GM21526 (cell line): ENCODE measurements around the gene STK33.
"Not testable (repeated sequence)": the region's sequence is repeated elsewhere in the genome, so short reads cannot be mapped to it uniquely, and the experiment has no call there.

Source experiments
- ATAC-seq: cut with Tn5 transposase; IDR thresholded peaks from one replicate; pipeline ENCODE4 v1.9.1; 2021; ENCODE audit warnings: moderate library complexity; ENCODE audit not compliant: unreplicated experiment, low FRiP score

STK33 gene

GRCh38 chr11:8545698-8546366, 48.2 kb downstream of the STK33 start:
- ATAC-seq, result no peak

DNA sequence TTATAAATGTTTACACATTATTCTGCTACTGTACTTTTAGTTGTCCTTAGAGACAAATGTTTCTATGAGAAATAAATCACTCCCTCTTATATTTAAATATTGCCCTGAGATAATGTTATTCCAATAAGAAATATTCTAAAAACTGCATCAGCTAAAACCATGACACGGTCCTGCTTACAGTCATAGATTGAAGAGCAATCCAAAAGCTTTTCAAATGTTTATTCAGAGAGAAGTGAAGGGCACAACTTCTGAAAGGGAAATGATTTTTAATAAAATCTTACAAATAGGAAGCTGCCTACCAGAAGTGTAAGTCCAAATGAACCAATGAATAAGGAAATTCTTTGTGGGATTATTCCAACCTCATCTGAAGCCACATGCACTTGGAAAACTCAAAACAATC, 49.2 kb downstream of the STK33 start:
- no peak for ATAC-seq

DNA sequence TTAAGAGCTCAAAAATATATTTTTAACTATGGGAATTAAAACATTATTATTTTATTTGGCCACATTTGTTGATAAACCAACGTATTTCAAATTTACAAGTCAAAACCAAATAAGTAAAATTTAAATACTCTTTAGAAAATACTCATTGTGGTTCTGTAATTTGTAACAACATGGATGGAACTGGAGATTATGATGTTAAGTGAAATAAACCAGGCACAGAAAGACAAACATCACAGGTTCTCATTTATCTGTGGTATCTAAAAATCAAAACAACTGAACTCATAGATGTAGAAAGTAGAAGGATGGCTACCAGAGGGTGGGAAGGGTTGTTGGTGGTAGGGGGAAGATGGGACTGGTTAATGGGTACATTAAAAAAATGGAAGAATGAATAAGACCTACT, 50.8 kb downstream of the STK33 start:
- no peak for ATAC-seq

DNA sequence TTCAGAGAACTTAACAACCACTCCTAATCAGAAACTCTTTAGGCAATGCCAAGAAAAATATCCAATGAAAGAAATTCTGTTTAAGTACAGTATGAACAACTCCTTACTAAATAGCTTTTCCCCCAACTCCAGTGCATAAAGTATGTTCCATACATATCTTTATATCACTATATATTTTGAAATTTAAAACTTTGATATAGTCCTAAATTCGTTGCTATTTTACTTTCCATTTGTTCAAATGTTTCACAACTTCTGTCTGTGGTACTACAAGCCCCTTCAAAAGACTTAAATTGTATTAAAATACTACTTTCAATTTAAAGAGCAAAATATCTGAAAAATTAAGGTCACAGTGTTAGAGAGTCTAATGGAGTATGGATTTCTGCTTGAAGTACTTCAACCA, 52.6 kb downstream of the STK33 start:
- ATAC-seq, result no peak

GRCh38 chr11:8533332-8533731, 60.7 kb downstream of the STK33 start:
- ATAC-seq, result peak; percentile 57

DNA sequence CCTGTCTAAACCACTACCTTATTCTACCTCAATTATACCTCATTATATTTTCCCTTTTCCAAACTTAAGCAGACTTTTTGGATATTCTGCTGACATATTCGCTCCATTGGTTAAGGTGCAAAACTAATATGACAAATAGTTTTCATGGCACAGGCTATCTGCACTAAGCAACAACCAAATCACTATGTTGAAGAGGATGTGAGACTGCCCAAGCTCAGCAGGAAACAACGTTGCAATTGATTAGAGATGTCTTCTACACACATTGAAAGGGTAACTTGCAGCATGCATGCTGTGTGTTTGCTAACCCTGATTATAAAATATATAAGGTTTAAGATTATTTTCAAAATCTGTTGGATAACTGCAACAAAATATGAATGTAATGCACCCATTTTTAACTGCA, 61.6 kb downstream of the STK33 start:
- peak; percentile 65 for ATAC-seq

DNA sequence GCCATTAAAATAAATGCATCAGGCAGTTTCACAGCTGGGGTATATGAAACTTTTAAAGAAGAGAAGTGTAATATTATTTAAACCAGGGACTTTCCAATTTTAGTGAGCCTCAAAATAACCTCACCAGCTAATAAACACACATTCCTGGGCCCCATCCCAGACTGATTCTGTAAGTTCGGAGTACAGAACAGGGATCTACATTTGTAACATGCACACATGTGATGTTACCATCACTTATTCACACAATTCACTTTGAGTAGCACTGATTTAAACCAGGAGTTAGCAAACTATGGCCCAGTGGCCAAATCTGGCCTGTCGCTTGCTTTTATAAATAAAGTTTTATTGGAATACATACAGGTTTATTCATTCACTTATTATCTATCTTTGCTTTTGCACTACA, 62.0 kb downstream of the STK33 start:
- ATAC-seq, result no peak

GRCh38 chr11:8531312-8531711, 62.7 kb downstream of the STK33 start:
- ATAC-seq, result no peak

DNA sequence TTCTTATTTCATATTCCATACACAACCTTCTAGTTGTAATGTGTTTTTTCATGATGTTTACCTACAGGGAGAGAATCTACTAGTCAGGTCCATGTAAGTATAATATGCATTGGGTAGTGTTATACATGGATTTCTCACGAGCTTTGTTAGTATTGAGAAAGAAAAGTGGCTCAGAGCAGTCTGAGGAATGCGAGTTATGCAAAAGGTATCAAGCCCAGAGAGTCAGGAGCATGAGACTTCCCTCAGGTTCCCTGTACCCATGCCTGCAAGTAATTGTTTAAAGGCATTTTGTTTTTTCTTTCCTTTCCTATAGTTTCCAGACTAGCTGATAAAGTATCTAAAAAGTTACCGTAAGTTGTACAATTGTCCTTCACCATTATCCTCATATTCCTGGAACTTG, 66.1 kb downstream of the STK33 start:
- no peak for ATAC-seq

DNA sequence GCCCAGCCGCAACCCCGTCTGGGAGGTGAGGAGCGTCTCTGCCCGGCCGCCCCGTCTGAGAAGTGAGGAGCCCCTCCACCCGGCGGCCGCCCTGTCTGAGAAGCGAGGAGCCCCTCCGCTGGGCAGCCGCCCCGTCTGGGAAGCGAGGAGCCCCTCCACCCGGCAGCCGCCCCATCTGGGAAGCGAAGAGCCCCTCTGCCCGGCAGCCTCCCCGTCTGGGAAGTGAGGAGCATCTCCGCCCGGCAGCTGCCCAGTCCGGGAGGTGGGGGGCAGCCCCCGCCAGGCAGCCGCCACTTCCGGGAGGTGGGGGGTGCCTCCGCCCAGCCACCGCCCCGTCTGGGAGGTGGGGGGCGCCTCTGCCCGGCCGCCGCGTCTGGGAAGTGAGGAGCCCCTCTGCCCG, 70.6 kb downstream of the STK33 start:
- no peak for ATAC-seq

DNA sequence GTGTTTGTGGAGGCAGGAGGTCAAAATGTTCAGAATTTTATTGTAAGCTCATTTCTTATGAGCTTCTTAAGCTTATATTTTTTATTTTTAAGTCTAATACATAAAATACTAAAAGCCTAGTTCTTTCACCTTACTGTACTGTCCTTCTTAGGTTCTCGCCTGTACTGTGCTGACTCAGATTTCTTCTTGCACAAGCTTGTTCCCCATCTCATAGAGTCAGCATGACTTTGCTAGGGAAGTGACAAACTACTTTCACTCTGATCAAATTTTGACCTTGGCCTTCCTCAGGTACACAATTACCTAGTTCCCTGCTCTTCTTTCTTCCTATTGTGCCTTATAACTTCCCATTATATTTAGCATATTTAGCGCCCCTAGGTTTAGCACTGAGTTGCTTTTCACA, 81.5 kb downstream of the STK33 start:
- no peak for ATAC-seq

GRCh38 chr11:8503910-8504364, 90.1 kb downstream of the STK33 start:
- ATAC-seq, result no peak

- no peak for ATAC-seq
Observed at GRCh38 chr11:8501836-8502235, 92.2 kb downstream of the STK33 start.

DNA sequence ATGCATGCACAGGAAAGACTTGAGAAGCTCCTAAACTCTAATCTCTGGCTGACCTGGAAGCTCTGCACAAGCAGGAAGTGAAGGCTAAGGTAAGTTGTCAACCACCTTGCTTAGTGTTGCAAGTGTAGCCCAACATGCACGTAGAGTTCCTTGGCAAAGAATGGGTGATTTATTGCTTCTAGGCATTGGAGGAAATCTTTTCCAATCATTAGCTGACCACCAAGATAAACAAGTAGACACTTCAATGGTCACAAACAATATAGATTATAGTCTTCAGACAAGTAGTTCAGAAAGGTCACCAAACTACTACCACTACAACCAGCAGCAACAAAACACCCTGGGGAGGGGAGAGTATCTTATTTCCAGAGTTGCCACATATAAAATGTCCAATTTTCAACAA, 105.6 kb downstream of the STK33 start:
- no peak for ATAC-seq

GRCh38 chr11:8487261-8487660, 106.8 kb downstream of the STK33 start:
- no peak for ATAC-seq

DNA sequence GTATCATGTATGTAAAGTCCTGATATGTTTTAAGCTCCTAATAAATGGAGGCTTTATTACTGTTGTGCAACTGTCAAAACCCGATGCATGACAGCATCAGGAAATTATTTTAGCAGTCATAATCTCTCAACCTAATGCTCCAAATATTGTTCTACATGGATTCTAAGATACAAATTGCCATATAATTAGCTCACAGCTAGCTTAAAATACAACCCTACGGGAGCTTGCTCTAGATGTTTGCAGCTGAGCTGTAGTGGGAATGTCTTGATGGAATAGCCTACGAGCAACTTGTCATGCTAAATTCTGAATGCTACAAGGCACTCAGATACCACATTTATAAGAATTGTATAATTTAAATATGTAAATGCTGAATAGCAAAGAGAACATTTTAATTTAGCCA, 109.8 kb downstream of the STK33 start:
- ATAC-seq, result no peak

GRCh38 chr11:8480858-8481257, 113.2 kb downstream of the STK33 start:
- ATAC-seq, result no peak

DNA sequence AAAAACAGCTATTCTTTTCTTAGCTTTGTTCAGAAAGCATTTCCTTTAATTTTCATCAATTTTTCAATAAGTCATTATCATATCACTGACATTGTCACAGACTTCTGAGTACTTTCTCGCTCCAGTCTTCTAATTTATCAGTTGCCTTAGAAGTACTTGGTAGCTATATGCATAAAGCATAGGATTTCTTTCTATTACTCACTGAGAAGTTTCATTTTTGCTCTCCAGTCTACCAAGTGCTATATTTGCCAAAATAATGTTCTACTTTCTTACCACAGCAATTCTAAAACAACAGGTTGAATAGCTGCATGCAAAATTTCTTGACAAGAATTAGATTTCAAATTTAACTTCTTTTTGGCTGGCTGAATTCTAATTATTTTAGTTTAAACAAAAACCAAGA, 116.3 kb downstream of the STK33 start:
- peak; percentile 95 for ATAC-seq

- ATAC-seq, result no peak
Observed at GRCh38 chr11:8477151-8477550, 116.9 kb downstream of the STK33 start.

DNA sequence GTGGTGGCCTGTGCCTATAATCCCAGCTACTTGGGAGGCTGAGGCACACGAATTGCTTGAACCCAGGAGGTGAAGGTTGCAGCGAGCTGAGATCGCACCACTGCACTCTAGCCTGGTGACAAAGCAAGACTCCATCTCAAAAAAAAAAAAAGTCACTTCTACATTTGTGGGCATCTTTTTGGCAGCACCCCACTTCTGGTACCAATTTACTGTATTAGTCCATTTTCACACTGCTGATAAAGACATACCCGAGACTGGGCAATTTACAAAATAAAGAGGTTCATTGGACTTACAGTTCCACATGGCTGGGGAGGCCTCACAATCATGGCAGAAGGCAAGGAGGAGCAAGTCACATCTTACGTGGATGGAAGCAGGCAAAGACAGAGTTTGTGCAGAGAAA, 126.2 kb downstream of the STK33 start:
- not testable (repeated sequence) for ATAC-seq

- ATAC-seq, result not testable (repeated sequence)
Observed at GRCh38 chr11:8467356-8467755, 126.7 kb downstream of the STK33 start.

DNA sequence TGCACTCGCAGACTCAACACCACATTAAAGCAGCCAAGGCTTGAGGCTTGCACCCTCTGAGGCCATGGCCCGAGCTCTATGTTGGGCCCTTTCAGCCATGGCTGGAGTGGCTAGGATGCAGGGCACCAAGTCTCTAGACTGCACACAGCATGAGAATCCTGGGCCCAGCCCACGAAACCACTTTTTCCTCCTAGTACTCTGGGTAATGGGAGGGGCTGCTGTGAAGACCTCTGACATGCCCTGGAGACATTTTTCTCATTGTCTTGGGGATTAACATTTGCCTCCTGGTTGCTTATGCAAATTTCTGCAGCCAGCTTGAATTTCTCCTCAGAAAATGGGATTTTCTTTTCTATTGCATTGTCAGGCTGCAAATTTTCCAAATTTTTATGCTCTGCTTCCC, 127.1 kb downstream of the STK33 start:
- not testable (repeated sequence) for ATAC-seq
